MCF 10A (cell line): ENCODE results near the gene SOX6. TPM values are rescaled to one million over a fixed set of nuclear protein-coding genes. Genes with fewer than 3 reads are reported as not detected.

Source experiments
- BruUV-seq: library from RNA; stranded (reverse); fragments of 400-500 nt; replicated peaks from 2 replicates; lab custom pipeline; 2021; lab: Mats Ljungman, UMichigan
- CTCF ChIA-PET: fragments of 300-600 bp; sonication (Branson Sonifier 250); formaldehyde crosslinking; extraction: SDS; loops from one replicate; lab custom pipeline; 2021; ENCODE audit warnings: antibody characterized with exemption, inconsistent platforms; lab: Yijun Ruan, JAX
- POLR2A ChIA-PET: fragments of 300-600, 350-650 bp; sonication (Branson Sonifier 250); formaldehyde crosslinking; extraction: SDS; loops from one replicate; lab custom pipeline; 2020; ENCODE audit warnings: antibody characterized with exemption, inconsistent platforms; lab: Yijun Ruan, JAX
- DNase-seq: peaks from one replicate; pipeline ENCODE4 v3.0.0-alpha.2; 2018; ENCODE audit not compliant: unreplicated experiment
- H3K27ac Mint-ChIP-seq: one replicate; pipeline ENCODE4 v1.8.0; 2022; ENCODE audit warnings: mild to moderate bottlenecking, low read depth, mixed read lengths; ENCODE audit not compliant: unreplicated experiment
- H3K27me3 Mint-ChIP-seq: one replicate; pipeline ENCODE4 v1.8.0; 2022; ENCODE audit warnings: mixed read lengths; ENCODE audit not compliant: insufficient read depth, unreplicated experiment
- H3K36me3 Mint-ChIP-seq: one replicate; pipeline ENCODE4 v1.8.0; 2022; ENCODE audit warnings: mild to moderate bottlenecking, moderate library complexity, mixed read lengths; ENCODE audit not compliant: insufficient read depth, unreplicated experiment
- H3K4me1 Mint-ChIP-seq: one replicate; pipeline ENCODE4 v1.8.0; 2022; ENCODE audit warnings: mixed read lengths; ENCODE audit not compliant: insufficient read depth, unreplicated experiment
- H3K4me3 Mint-ChIP-seq: one replicate; pipeline ENCODE4 v1.8.0; 2022; ENCODE audit warnings: mild to moderate bottlenecking, moderate library complexity, mixed read lengths; ENCODE audit not compliant: unreplicated experiment
- H3K9me3 Mint-ChIP-seq: one replicate; pipeline ENCODE4 v1.8.0; 2022; ENCODE audit warnings: mixed read lengths; ENCODE audit not compliant: unreplicated experiment
- intact Hi-C: fragments of 100-400 bp; cut with micrococcal nuclease; formaldehyde crosslinking; loops from 2 replicates; pipeline ENCODE4 v1.14.1; 2022
- total RNA-seq: library from RNA; stranded (reverse); gene quantifications from 2 replicates; pipeline ENCODE4 v1.2.3, GENCODE V29; 2022
- TF ChIP-seq, protein P1 (sequence below): fragments of 200-600 bp; IDR thresholded peaks from one replicate; pipeline ENCODE4 v1.8.0; 2022; ENCODE audit warnings: antibody characterized with exemption, mild to moderate bottlenecking; ENCODE audit not compliant: unreplicated experiment

The SOX6 gene
- total RNA-seq, 1 experiment from 2014 or later: 6.4 TPM

- no peak for DNase-seq
- H3K27me3 Mint-ChIP-seq: no peaks in the 10 kb centered on the region
- peaks cover 39% of the 10 kb centered on the region for H3K4me1 Mint-ChIP-seq
- H3K27ac Mint-ChIP-seq: peak overlapping the region; percentile 91
- TF ChIP-seq, protein P1, sequence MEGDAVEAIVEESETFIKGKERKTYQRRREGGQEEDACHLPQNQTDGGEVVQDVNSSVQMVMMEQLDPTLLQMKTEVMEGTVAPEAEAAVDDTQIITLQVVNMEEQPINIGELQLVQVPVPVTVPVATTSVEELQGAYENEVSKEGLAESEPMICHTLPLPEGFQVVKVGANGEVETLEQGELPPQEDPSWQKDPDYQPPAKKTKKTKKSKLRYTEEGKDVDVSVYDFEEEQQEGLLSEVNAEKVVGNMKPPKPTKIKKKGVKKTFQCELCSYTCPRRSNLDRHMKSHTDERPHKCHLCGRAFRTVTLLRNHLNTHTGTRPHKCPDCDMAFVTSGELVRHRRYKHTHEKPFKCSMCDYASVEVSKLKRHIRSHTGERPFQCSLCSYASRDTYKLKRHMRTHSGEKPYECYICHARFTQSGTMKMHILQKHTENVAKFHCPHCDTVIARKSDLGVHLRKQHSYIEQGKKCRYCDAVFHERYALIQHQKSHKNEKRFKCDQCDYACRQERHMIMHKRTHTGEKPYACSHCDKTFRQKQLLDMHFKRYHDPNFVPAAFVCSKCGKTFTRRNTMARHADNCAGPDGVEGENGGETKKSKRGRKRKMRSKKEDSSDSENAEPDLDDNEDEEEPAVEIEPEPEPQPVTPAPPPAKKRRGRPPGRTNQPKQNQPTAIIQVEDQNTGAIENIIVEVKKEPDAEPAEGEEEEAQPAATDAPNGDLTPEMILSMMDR: no peak
- H3K4me3 Mint-ChIP-seq: no peak overlapping the region
- H3K9me3 Mint-ChIP-seq: no peaks in the 10 kb centered on the region
- CTCF ChIA-PET: interaction anchor here (0.5 to 1.5 kb wide), 5 partner anchors 15 to 819 kb away, joined by 3 to 7 read pairs (median 3); no protein-coding TSS in a partner anchor
- POLR2A ChIA-PET: interaction anchor here (2.5 to 5.7 kb wide), 2 partner anchors 132 to 640 kb away, joined by 12 to 66 read pairs; no protein-coding TSS in a partner anchor
- intact Hi-C loops: loop anchor here (10.0 kb wide), 1 partner anchor 309 kb away; no protein-coding TSS in a partner anchor
- H3K36me3 Mint-ChIP-seq: no peaks in the 10 kb centered on the region
- no TSS peak for BruUV-seq
These were observed 390.6 kb downstream of the SOX6 start for GRCh38 chr11:15965562-15966250.

GRCh38 chr11:15963266-15963665 is 393.1 kb downstream of the SOX6 start:
- Mint-ChIP-seq H3K4me1 (peaks cover 19% of the 10 kb centered on the region), H3K27ac (peak overlapping the region; percentile 50), H3K4me3 (no peak overlapping the region), H3K9me3 (no peaks in the 10 kb centered on the region), H3K36me3 (no peaks in the 10 kb centered on the region), H3K27me3 (no peaks in the 10 kb centered on the region)
- DNase-seq: no peak
- intact Hi-C loops: loop anchor here (10.0 kb wide), 1 partner anchor 312 kb away; no protein-coding TSS in a partner anchor
- CTCF ChIA-PET: no interaction called here
- POLR2A ChIA-PET: interaction anchor here (0.6 kb wide), 1 partner anchor 696 kb away, joined by 3 read pairs; no protein-coding TSS in a partner anchor
- no TSS peak for BruUV-seq
- TF ChIP-seq, protein P1: no peak

- Mint-ChIP-seq H3K9me3 (no peaks in the 10 kb centered on the region), H3K27me3 (no peaks in the 10 kb centered on the region), H3K4me3 (no peak overlapping the region), H3K4me1 (no peaks in the 10 kb centered on the region), H3K27ac (no peak overlapping the region), H3K36me3 (no peaks in the 10 kb centered on the region)
- CTCF ChIA-PET: no interaction called here
- intact Hi-C loops: no loop called here
- no peak for DNase-seq
- TF ChIP-seq, protein P1: no peak
- no TSS peak for BruUV-seq
- POLR2A ChIA-PET: no interaction called here
These were observed 397.4 kb downstream of the SOX6 start for GRCh38 chr11:15958910-15959309.

GRCh38 chr11:15957234-15957633 is 399.1 kb downstream of the SOX6 start:
- TF ChIP-seq, protein P1: no peak
- POLR2A ChIA-PET: no interaction called here
- BruUV-seq: no TSS peak
- H3K27ac Mint-ChIP-seq: no peak overlapping the region
- H3K27me3 Mint-ChIP-seq: no peaks in the 10 kb centered on the region
- no peak for DNase-seq
- peaks cover 8% of the 10 kb centered on the region for H3K9me3 Mint-ChIP-seq
- H3K36me3 Mint-ChIP-seq: no peaks in the 10 kb centered on the region
- CTCF ChIA-PET: interaction anchor here (0.5 kb wide), 1 partner anchor 132 kb away, joined by 3 read pairs; no protein-coding TSS in a partner anchor
- no peaks in the 10 kb centered on the region for H3K4me1 Mint-ChIP-seq
- intact Hi-C loops: no loop called here
- no peak overlapping the region for H3K4me3 Mint-ChIP-seq
